SK-N-SH (cell line): ENCODE data around the gene SRPK1. TPM values are rescaled to one million over a fixed set of nuclear protein-coding genes. Genes with fewer than 3 reads are reported as not detected.
"Not testable (repeated sequence)": the region's sequence is repeated elsewhere in the genome, so short reads cannot be mapped to it uniquely, and the experiment has no call there.

Experiments
- CTCF ChIA-PET: fragments of 300-600, 350-600 bp; formaldehyde crosslinking; extraction: SDS; loops from one replicate; lab custom pipeline; 2021; lab: Yijun Ruan, JAX
- POLR2A ChIA-PET: fragments of 350-600 bp; sonication (Branson Sonifier 250); formaldehyde crosslinking; extraction: SDS; loops from one replicate; lab custom pipeline; 2020; ENCODE audit warnings: antibody characterized with exemption, inconsistent platforms; lab: Yijun Ruan, JAX
- DNase-seq: peaks from one replicate; pipeline ENCODE4 v3.0.0; 2012
- H2AFZ ChIP-seq: fragments of 200-600 bp; sonication (generic); 2 replicates; pipeline ENCODE4 v1.8.1; 2016; ENCODE audit warnings: antibody characterized with exemption, mild to moderate bottlenecking, low read depth
- H3F3A ChIP-seq: fragments of 200-600 bp; sonication (generic); replicated peaks from 2 replicates; pipeline ENCODE3; 2016; ENCODE audit warnings: antibody characterized with exemption, mild to moderate bottlenecking; ENCODE audit not compliant: insufficient read depth
- H3K27ac ChIP-seq, 2 experiments: fragments of 200-500 bp in 1 of 2; fragments of 200-600 bp in 1 of 2; sonication (Bioruptor generic) in 1 of 2; sonication (generic), shearing (Covaris generic) in 1 of 2; 2 replicates each; pipeline versions ENCODE4 v1.5.1 to v1.6.1; 2014 to 2016; ENCODE audit warnings: low read depth in 2 of 2, inconsistent platforms in 1 of 2, low read length in 1 of 2, mild to moderate bottlenecking in 1 of 2, mixed read lengths in 1 of 2
- H3K27me3 ChIP-seq: fragments of 200-600 bp; sonication (generic), shearing (Covaris generic); 2 replicates; pipeline ENCODE4 v1.6.1; 2016; ENCODE audit warnings: mixed run types; ENCODE audit not compliant: insufficient read depth
- H3K36me3 ChIP-seq, 2 experiments: fragments of 200-500 bp in 1 of 2; fragments of 200-600 bp in 1 of 2; sonication (Bioruptor generic) in 1 of 2; sonication (generic) in 1 of 2; replicated peaks in 1 of 2; 2 replicates each; pipeline versions ENCODE3 to v1.5.1; 2014 to 2016; ENCODE audit warnings: low read length in 1 of 2, mild to moderate bottlenecking in 1 of 2; ENCODE audit not compliant: insufficient read depth in 2 of 2, control insufficient read depth in 1 of 2
- H3K4me1 ChIP-seq, 2 experiments: fragments of 200-500 bp in 1 of 2; fragments of 200-600 bp in 1 of 2; sonication (Bioruptor generic) in 1 of 2; sonication (generic), shearing (Covaris generic) in 1 of 2; 2 replicates each; pipeline versions ENCODE4 v1.5.1 to v1.6.1; 2014 to 2016; ENCODE audit warnings: low read depth in 1 of 2, low read length in 1 of 2, mixed run types in 1 of 2; ENCODE audit not compliant: insufficient read depth in 2 of 2, control insufficient read depth in 1 of 2
- H3K4me2 ChIP-seq: fragments of 200-600 bp; sonication (generic), shearing (Covaris generic); 2 replicates; pipeline ENCODE4 v1.6.1; 2017; ENCODE audit warnings: mixed run types
- H3K4me3 ChIP-seq, 2 experiments: fragments of 200-500 bp in 1 of 2; fragments of 200-600 bp in 1 of 2; sonication (Bioruptor generic) in 1 of 2; sonication (generic), shearing (Covaris generic) in 1 of 2; 2 replicates each; pipeline versions ENCODE4 v1.5.1 to v1.8.1; 2014 to 2016; ENCODE audit warnings: low read depth in 2 of 2, inconsistent platforms in 1 of 2, low read length in 1 of 2, mild to moderate bottlenecking in 1 of 2, mixed read lengths in 1 of 2, moderate library complexity in 1 of 2
- H3K79me2 ChIP-seq: fragments of 200-600 bp; sonication (generic); 2 replicates; pipeline ENCODE4 v1.8.1; 2017; ENCODE audit warnings: mild to moderate bottlenecking; ENCODE audit not compliant: insufficient read depth
- H3K9ac ChIP-seq: fragments of 200-600 bp; sonication (generic); 2 replicates; pipeline ENCODE4 v1.6.1; 2017; ENCODE audit warnings: mixed run types
- H3K9me2 ChIP-seq: fragments of 200-600 bp; sonication (generic); 2 replicates; pipeline ENCODE4 v1.6.1; 2017; ENCODE audit warnings: mixed run types
- H3K9me3 ChIP-seq: fragments of 200-600 bp; sonication (generic); 2 replicates; pipeline ENCODE4 v1.6.1; 2017; ENCODE audit warnings: mixed run types, mild to moderate bottlenecking, moderate library complexity
- H4K20me1 ChIP-seq: fragments of 200-600 bp; sonication (generic); 2 replicates; pipeline ENCODE4 v1.6.1; 2017; ENCODE audit warnings: mild to moderate bottlenecking, mixed run types; ENCODE audit not compliant: insufficient read depth
- CTCF ChIP-seq: fragments of 200-600 bp; sonication (generic); IDR thresholded peaks from 2 replicates; pipeline ENCODE4 v1.6.1; 2017; ENCODE audit warnings: antibody characterized with exemption, mild to moderate bottlenecking, moderate library complexity
- EP300 ChIP-seq, 2 experiments: IDR thresholded peaks; 2 replicates each; pipeline versions ENCODE4 v1.4.0 to v1.6.1; 2012; ENCODE audit warnings: borderline replicate concordance in 1 of 2, low read depth in 1 of 2, low read length in 1 of 2
- FOSL2 ChIP-seq: IDR thresholded peaks from 2 replicates; pipeline ENCODE4 v1.4.0; 2012; ENCODE audit warnings: low read depth, mild to moderate bottlenecking, moderate library complexity, borderline replicate concordance
- FOXJ3 ChIP-seq: sonication (generic); formaldehyde crosslinking; IDR thresholded peaks from 2 replicates; pipeline ENCODE4 v1.5.1; 2020; ENCODE audit warnings: mild to moderate bottlenecking, missing genetic modification reagents
- IRF3 ChIP-seq: fragments of 150-350 bp; IDR thresholded peaks from 2 replicates; pipeline ENCODE4 v1.6.1; 2016; ENCODE audit warnings: mild to moderate bottlenecking, low read depth, low read length
- MAX ChIP-seq: IDR thresholded peaks from 2 replicates; pipeline ENCODE4 v1.4.0; 2012; ENCODE audit warnings: low read depth
- MEF2A ChIP-seq: IDR thresholded peaks from 2 replicates; pipeline ENCODE4 v1.4.0; 2012; ENCODE audit warnings: low read depth, borderline replicate concordance
- MXI1 ChIP-seq: IDR thresholded peaks from 2 replicates; pipeline ENCODE4 v1.6.1; 2012; ENCODE audit warnings: mild to moderate bottlenecking, low read depth, low read length, improper control_type of control experiment
- NRF1 ChIP-seq: IDR thresholded peaks from 2 replicates; pipeline ENCODE4 v1.6.1; 2012; ENCODE audit warnings: low read depth, mild to moderate bottlenecking, low read length
- POLR2AphosphoS5 ChIP-seq: IDR thresholded peaks from 2 replicates; pipeline ENCODE4 v1.6.1; 2012; ENCODE audit warnings: low read depth, low read length
- RAD21 ChIP-seq: IDR thresholded peaks from 2 replicates; pipeline ENCODE4 v1.6.1; 2012; ENCODE audit warnings: mild to moderate bottlenecking, low read length
- RCOR1 ChIP-seq: fragments of 150-350 bp; IDR thresholded peaks from 2 replicates; pipeline ENCODE4 v1.6.1; 2017; ENCODE audit warnings: antibody characterized with exemption, low read length
- RFX5 ChIP-seq: IDR thresholded peaks from 2 replicates; pipeline ENCODE4 v1.6.1; 2012; ENCODE audit warnings: mild to moderate bottlenecking, improper control_type of control experiment, low read length
- RXRA ChIP-seq: IDR thresholded peaks from 2 replicates; pipeline ENCODE4 v1.4.0; 2012; ENCODE audit warnings: low read depth, mild to moderate bottlenecking, borderline replicate concordance
- SIN3A ChIP-seq: IDR thresholded peaks from 2 replicates; pipeline ENCODE4 v1.6.1; 2012; ENCODE audit warnings: low read depth, mild to moderate bottlenecking, low read length, moderate library complexity, borderline replicate concordance
- SMC3 ChIP-seq: IDR thresholded peaks from 2 replicates; pipeline ENCODE4 v1.6.1; 2012; ENCODE audit warnings: low read depth, low read length, improper control_type of control experiment
- TCF12 ChIP-seq: IDR thresholded peaks from 2 replicates; pipeline ENCODE4 v1.4.0; 2012
- USF1 ChIP-seq: IDR thresholded peaks from 2 replicates; pipeline ENCODE4 v1.4.0; 2012; ENCODE audit warnings: low read depth, borderline replicate concordance
- YY1 ChIP-seq: IDR thresholded peaks from 2 replicates; pipeline ENCODE4 v1.4.0; 2012; ENCODE audit warnings: low read depth, mild to moderate bottlenecking
- WGBS: methylation state at CpG from one replicate; pipeline ENCODE4 v1.1.6; 2017; ENCODE audit warnings: low lambda C conversion rate; 5-methylcytosine and 5-hydroxymethylcytosine counted together
- polyA plus RNA-seq, 3 experiments: library from polyadenylated mRNA; depleted of rRNA; stranded (reverse); fragments of >200 nt; gene quantifications; 2 replicates each; pipeline ENCODE4 v1.2.3, GENCODE V29; 2012

The SRPK1 gene
- polyA plus RNA-seq, 1 of the 3 experiments (the other 2 are of a cell fraction), result 10.6 TPM

GRCh38 chr6:35909571-35909970, 11.3 kb downstream of the SRPK1 start:
- H3K4me2 ChIP-seq, H3K9ac ChIP-seq, CTCF ChIA-PET, H3F3A ChIP-seq, DNase-seq, H3K27me3 ChIP-seq, POLR2A ChIA-PET, H3K9me3 ChIP-seq, H2AFZ ChIP-seq, H3K4me1 ChIP-seq, H4K20me1 ChIP-seq, H3K4me3 ChIP-seq, H3K9me2 ChIP-seq, H3K27ac ChIP-seq: not testable (repeated sequence)
- Histone ChIP-seq H3K36me3 (peaks cover 2 to 53% of the 10 kb centered on the region in 2 experiments), H3K79me2 (peaks cover 98% of the 10 kb centered on the region)
- 92% methylated on average over 2 of the region's 2 CpGs for WGBS

GRCh38 chr6:35908753-35909401, 12.0 kb downstream of the SRPK1 start:
- H2AFZ ChIP-seq, H3K4me1 ChIP-seq, H3K4me3 ChIP-seq, H3K9ac ChIP-seq, POLR2A ChIA-PET, H3K4me2 ChIP-seq, H3F3A ChIP-seq, H4K20me1 ChIP-seq, CTCF ChIA-PET, DNase-seq, H3K27ac ChIP-seq, H3K27me3 ChIP-seq, H3K9me2 ChIP-seq, H3K9me3 ChIP-seq: not testable (repeated sequence)
- peaks cover 98% of the 10 kb centered on the region for H3K79me2 ChIP-seq
- peaks cover 2 to 48% of the 10 kb centered on the region in 2 experiments for H3K36me3 ChIP-seq
- 88% methylated on average over 3 of the region's 5 CpGs for WGBS

GRCh38 chr6:35907750-35908149, 13.1 kb downstream of the SRPK1 start:
- Histone ChIP-seq H4K20me1 (no peaks in the 10 kb centered on the region; the same call in 1 of the 2 replicates), H3F3A (peaks cover 5% of the 10 kb centered on the region), H3K4me1 (no peaks in the 10 kb centered on the region), H3K9me2 (no peaks in the 10 kb centered on the region), H2AFZ (no peak overlapping the region), H3K79me2 (peaks cover 98% of the 10 kb centered on the region), H3K27me3 (no peaks in the 10 kb centered on the region), H3K27ac (no peak overlapping the region), H3K36me3 (peaks cover 2 to 50% of the 10 kb centered on the region in 2 experiments), H3K4me3 (no peak overlapping the region), H3K9ac (no peak overlapping the region), H3K4me2 (no peak overlapping the region), H3K9me3 (peaks cover 5% of the 10 kb centered on the region; the same call in 1 of the 2 replicates)
- TF ChIP-seq USF1 (no peak), RAD21 (no peak), CTCF (no peak), RCOR1 (no peak), NRF1 (no peak), RFX5 (no peak), SIN3A (no peak), EP300 (IDR thresholded peaks at IDR 0.05; ENCODE audit: borderline replicate concordance in 1 of 2, low read depth in 1 of 2, low read length in 1 of 2) (no peak), TCF12 (no peak), MXI1 (no peak), RXRA (no peak), IRF3 (no peak), MEF2A (no peak), YY1 (no peak), POLR2AphosphoS5 (no peak), SMC3 (no peak), MAX (no peak), FOXJ3 (no peak), FOSL2 (no peak)
- POLR2A ChIA-PET, result no interaction called here
- WGBS, result 98% methylated on average over 6 of the region's 6 CpGs
- CTCF ChIA-PET, result no interaction called here
- no peak for DNase-seq
